Upper lobe of left lung (tissue), 4 donors: Measurements from ENCODE around the gene WFDC12.

Source experiments
- CTCF ChIP-seq, 6 experiments: fragments of 450-650 bp in 4 of 6; fragments of 200-600 bp in 2 of 6; sonication (generic) in 2 of 6; IDR thresholded peaks; one replicate each; pipeline ENCODE4 v1.5.1; 2016 to 2019; ENCODE audit warnings: antibody characterized with exemption in 6 of 6
- EP300 ChIP-seq, 4 donors: sonication (generic); formaldehyde crosslinking; IDR thresholded peaks; one replicate each; pipeline ENCODE4 v1.5.1; 2017; ENCODE audit warnings: antibody characterized with exemption in 4 of 4, control low read depth in 2 of 4

- TF ChIP-seq CTCF (IDR thresholded peaks at IDR 0.05) (no peak), EP300 (IDR thresholded peaks at IDR 0.05) (no peak)
Measured at GRCh38 chr20:45077559-45077958, 46.7 kb downstream of the WFDC12 start.
